HG02763 (cell line): ENCODE results near the gene RPUSD1.
"Not testable (repeated sequence)": the region's sequence is repeated elsewhere in the genome, so short reads cannot be mapped to it uniquely, and the experiment has no call there.

Experiments
- ATAC-seq: cut with Tn5 transposase; IDR thresholded peaks from one replicate; pipeline ENCODE4 v1.9.1; 2021; ENCODE audit warnings: mild to moderate bottlenecking, moderate library complexity; ENCODE audit not compliant: unreplicated experiment

The RPUSD1 gene

DNA sequence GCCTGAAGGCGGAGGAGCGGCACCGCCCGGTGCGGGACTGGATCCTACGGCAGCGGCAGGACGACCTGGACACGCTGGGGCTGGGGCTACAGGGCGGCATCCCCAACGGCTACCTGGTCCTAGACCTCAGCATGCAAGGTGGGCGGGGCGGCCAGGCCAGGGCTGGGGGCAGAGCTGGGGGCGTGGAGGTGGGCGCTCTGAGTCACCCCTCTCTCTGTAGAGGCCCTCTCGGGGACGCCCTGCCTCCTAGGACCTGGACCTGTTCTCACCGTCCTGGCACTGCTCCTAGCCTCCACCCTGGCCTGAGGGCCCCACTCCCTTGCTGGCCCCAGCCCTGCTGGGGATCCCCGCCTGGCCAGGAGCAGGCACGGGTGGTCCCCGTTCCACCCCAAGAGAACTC, 19.8 kb downstream of the RPUSD1 start:
- ATAC-seq, result no peak

- no peak for ATAC-seq
Observed at GRCh38 chr16:767743-768235, 20.4 kb downstream of the RPUSD1 start.

DNA sequence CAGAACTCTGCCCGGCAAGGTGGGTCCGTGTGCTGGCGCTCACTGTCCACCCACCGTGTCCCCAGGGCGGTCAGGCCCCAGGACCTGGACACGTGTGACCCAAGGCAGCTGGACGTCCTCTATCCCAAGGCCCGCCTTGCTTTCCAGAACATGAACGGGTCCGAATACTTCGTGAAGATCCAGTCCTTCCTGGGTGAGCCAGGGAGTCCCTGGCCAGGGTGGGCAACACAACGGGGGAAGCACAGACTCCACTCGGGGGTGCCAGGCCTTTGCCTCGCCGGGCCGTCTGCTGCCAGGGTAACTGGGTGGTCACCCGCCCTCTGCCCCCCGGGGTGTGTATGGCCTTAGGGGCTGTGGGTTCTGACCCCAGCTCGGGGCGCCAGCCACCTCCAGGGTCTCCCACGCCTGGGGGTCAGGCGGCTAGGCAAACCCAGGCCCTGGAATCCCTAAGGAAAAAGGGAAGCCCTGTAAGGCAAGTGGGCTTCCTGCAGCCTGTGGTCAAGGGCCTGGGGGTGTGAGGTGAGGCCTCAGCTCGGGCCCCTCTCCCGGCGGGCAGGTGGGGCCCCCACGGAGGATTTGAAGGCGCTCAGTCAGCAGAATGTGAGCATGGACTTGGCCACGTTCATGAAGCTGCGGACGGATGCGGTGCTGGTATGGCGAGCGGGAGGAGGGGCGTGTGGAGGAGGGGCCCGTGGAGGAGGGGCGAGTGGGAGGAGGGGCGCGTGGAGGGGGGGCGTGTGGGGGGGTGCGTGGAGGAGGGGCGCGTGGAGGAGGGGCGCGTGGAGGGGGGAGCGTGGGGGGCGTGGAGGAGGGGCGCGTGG, 21.2 kb downstream of the RPUSD1 start:
- ATAC-seq, result no peak

GRCh38 chr16:766008-766819, 22.0 kb downstream of the RPUSD1 start:
- no peak for ATAC-seq

GRCh38 chr16:765488-765865, 22.7 kb downstream of the RPUSD1 start:
- ATAC-seq, result no peak

DNA sequence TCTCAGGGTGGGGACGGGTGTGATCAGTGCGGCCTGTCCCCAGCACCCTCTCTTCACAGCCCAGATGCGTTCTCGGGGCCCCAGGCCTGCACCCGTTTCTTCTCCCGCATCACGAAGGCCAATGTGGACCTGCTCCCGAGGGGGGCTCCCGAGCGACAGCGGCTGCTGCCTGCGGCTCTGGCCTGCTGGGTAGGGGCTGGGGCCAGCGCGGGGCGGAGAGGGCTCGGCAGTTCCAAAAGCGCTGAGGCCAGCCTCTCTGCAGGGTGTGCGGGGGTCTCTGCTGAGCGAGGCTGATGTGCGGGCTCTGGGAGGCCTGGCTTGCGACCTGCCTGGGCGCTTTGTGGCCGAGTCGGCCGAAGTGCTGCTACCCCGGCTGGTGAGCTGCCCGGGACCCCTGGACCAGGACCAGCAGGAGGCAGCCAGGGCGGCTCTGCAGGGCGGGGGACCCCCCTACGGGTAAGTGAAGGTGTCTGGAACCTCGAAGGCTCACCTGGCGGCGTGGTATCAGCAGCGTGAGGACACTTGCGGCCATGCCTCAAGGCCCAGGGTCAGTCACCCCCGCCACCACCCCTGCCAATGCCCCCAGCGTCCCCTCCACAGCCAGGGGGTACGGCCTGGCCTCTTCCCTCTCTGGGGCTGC, 23.2 kb downstream of the RPUSD1 start:
- no peak for ATAC-seq

DNA sequence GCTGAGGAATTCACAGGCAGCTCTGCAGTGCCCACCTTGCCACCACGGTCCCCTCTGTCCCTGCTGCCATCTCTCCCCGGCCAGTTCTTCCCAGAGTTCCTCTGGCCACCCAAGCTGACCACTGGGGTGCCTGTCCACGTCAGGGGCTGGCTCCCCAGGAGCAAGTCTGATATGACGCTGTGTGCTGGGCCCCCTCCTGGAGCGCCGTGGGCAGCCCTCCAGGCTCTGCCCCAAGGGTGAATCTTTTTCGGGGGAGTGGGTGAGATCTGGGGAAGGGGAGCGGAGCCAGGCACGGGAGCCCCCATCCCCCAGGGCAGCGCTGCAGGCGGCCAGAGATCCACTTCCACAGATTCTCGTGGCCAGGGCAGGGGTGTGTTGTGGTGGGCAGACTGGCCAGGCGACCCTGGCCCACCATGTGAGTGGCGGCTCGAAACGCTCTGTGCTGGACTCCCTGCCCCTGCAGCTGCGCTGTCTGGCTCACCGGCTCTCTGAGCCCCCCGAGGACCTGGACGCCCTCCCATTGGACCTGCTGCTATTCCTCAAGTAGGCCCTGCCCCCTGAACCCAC, 23.9 kb downstream of the RPUSD1 start:
- no peak for ATAC-seq

GRCh38 chr16:763369-764183, 24.6 kb downstream of the RPUSD1 start:
- ATAC-seq, result no peak

- ATAC-seq, result no peak
Observed at GRCh38 chr16:762595-763268, 25.4 kb downstream of the RPUSD1 start.

DNA sequence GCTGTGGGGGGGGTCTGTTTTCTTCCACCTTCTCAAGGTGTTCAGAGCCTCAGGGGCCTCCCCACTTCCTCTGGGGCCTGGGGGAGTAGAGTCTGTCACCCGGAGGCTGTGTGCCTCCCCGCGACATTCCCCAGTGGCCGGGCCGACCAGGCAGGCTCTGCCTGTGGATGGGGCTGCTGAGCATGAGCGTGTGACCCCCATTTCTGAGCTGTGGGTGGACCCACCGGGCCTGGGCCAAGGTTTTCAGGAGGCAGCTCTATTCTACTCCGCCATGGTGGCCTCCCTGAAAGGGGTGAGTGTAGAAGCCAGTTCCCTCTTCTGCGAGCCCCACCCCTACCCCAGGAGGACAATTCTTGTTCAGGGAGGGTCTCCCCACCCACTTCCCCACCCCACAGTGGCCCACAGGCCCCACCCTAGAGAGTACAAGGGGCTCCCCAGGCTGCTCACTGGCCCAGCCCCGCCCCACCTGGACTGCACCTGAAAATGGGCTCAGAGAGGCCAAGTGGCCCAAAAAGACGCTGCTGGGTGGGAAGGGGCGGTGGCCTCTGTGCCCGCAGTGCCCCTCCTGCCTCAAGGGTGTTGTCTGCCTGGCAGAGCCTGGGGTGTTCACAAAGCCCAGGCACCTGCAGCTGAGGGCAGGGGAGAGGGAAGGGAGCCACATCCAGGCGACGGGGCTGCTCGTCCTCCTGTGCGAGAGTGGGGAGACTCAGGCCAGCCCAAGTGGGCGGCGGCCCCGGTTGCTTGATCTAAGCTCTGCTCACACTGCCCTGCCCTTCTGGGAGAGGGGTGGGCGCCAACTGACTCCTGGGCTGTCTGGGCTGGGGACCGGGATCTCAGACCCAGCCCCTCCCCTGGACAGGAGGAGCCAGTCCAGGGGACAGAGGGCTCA, 26.3 kb downstream of the RPUSD1 start:
- ATAC-seq, result no peak

GRCh38 chr16:760545-761343, 27.4 kb downstream of the RPUSD1 start, which contains the start of gene MSLN:
MSLN (plus strand) TSS chr16:760734; CDS start chr16:762681, 1,947 bp downstream.
- no peak for ATAC-seq

- ATAC-seq, result no peak
Observed at GRCh38 chr16:760065-760464, 28.1 kb downstream of the RPUSD1 start.

DNA sequence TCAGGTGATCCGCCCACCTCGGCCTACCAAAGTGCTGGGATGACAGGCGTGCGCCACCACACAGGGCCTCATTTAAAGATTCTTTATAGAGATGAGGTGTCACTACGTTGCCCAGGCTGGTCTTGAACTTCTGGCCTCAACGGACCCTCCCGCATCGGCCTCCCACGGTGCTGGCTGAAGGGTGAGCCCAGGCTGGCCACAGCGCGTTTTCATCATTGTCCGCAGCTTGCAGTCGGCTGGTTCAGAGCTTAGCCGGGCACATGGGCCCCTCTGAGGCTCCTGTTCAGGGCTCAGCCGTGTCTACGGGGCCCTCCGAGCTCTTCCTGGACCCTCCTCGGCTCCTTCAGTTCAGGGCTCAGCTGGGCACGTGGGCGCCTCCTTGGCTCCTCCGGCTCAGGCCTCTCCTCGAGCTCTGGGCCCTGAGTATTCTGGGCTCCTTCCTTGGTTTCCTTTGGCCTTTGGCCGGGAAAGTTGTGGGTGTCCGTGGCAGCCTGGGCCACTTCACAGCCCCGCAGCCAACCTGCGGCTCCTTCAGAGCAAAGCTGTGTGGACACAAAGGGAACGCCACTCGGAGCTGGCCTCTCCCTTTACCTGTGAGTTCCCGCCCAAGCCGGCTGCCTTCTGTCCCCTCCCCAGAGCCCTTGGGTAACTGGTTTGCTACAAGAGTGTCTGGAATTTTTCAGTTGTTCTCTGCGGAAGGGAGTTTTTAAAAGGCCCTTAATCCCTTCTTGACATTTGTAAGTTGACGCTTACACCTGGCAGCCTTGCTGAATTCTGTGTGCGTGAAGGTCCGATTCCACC, 28.9 kb downstream of the RPUSD1 start:
- ATAC-seq, result no peak

- no peak for ATAC-seq
Observed at GRCh38 chr16:756428-756827, 31.8 kb downstream of the RPUSD1 start.

DNA sequence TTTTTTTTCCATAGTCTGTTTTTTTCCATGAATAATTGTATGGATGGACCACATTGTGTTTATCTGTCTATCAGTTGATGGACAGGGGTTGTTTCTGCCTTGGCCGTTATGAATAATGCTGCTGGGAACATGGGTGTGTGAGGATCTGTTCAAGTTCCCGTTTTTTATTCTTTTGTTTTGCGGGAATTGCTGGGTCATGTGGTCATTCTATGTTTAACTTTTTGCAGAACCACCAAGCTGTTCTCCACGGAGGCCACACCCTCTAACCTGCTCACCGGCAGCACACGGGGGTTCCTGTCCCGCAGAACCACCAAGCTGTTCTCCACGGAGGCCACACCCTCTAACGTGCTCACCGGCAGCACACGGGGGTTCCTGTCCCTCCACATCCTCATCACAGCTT, 33.5 kb downstream of the RPUSD1 start:
- no peak for ATAC-seq

GRCh38 chr16:754121-754607, 34.0 kb downstream of the RPUSD1 start:
- not testable (repeated sequence) for ATAC-seq

DNA sequence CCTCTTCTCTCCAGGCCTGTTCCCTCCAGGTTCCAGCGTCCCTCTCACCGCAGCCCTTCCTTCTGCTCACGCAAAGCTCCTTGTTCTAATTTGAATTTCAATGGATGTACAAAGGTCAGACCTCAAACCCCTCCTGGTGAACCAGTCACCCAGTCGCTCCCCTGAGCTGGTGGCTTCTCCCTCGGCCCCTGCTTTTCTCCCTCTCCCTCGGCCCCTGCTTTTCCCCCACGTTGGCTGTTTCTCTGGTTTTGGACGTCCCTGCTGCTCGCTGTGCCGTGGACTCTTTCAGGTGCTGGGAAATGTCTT, 36.2 kb downstream of the RPUSD1 start:
- ATAC-seq, result no peak
